Measurements from ENCODE around the gene PIK3R5. TPM values are rescaled to one million over a fixed set of nuclear protein-coding genes. Genes with fewer than 3 reads are reported as not detected.

The PIK3R5 gene
- total RNA-seq, 4 donors from 2014 or later: 1.6 to 12.0 (median 8.4) TPM

DNA sequence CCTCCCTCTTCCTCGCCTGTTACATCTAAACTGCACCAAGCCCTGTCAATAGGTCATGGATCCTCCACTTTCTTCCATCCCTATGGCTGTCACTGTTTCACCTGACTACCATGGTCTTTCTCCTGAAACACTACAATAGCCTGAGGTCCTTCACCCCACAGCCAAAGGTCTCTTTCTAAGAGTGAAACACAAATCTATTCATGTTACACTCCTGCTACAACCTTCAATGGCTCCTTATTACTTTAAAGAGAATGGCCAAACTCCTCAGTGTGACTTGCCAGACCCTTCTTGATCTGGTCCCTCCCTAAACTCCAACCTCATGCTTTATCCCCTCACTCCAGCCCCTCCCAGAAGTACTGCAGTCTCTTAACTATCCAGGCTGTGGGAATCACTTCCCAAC, 97.4 kb downstream of the PIK3R5 start:
- Histone ChIP-seq H3K27me3 (no peaks in the 10 kb centered on the region), H3K9me3 (no peaks in the 10 kb centered on the region), H3K36me3 (no peaks in the 10 kb centered on the region), H3K27ac (no peak overlapping the region), H3K4me3 (no peak overlapping the region), H3K4me1 (no peaks in the 10 kb centered on the region)
- DNase-seq: no peak
- intact Hi-C loops (cut with DNase I; ENCODE audit: low total_unique reads): no loop called here
- TF ChIP-seq, protein P1, sequence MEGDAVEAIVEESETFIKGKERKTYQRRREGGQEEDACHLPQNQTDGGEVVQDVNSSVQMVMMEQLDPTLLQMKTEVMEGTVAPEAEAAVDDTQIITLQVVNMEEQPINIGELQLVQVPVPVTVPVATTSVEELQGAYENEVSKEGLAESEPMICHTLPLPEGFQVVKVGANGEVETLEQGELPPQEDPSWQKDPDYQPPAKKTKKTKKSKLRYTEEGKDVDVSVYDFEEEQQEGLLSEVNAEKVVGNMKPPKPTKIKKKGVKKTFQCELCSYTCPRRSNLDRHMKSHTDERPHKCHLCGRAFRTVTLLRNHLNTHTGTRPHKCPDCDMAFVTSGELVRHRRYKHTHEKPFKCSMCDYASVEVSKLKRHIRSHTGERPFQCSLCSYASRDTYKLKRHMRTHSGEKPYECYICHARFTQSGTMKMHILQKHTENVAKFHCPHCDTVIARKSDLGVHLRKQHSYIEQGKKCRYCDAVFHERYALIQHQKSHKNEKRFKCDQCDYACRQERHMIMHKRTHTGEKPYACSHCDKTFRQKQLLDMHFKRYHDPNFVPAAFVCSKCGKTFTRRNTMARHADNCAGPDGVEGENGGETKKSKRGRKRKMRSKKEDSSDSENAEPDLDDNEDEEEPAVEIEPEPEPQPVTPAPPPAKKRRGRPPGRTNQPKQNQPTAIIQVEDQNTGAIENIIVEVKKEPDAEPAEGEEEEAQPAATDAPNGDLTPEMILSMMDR (IDR thresholded peaks at IDR 0.05): no peak
- TF ChIP-seq POLR2A (IDR thresholded peaks at IDR 0.05): no peak

DNA sequence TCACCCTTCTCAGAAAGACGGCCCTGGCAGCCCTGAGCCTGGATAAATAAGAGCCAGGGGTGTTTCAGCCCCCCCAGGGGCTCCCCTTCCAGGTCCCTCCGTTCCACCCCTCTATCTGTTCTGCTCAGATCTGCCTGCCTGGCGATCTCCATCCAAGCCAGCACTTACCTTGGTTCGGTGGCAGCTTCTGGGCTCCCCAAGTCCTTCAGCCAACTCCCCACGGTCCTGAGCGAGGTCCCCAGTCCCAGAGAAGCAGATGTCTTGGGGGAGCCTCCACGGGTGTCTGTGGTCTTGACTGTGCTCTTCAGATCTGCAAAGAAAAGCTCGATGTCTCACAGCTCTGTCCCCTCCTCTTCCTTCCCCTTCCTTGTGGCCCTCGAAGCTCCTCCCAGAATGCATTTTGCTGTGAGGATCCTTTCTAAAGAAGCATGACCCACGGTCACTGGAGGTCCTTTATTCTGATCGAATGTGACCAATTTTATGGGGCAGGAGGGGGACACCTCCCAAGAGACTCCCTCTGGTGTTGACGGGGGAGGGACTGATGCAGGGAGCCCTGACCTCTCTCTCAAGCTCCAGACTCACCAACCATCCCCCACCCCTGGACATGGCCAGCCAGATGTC, 98.0 kb downstream of the PIK3R5 start, which contains the start of gene PIK3R6:
Gene PIK3R6, minus strand, starts transcription at position 314 of the 621 bp plus-strand sequence. CDS start 17,880 bp downstream, outside the sequence.
- Histone ChIP-seq H3K36me3 (no peaks in the 10 kb centered on the region), H3K27ac (no peak within 1 kb of the TSS), H3K9me3 (no peaks in the 10 kb centered on the region), H3K27me3 (no peaks in the 10 kb centered on the region), H3K4me3 (no peak within 1 kb of the TSS), H3K4me1 (no peaks in the 10 kb centered on the region)
- no peak for TF ChIP-seq POLR2A (IDR thresholded peaks at IDR 0.05)
- TF ChIP-seq, protein P1 (IDR thresholded peaks at IDR 0.05): no peak
- intact Hi-C loops (cut with DNase I; ENCODE audit: low total_unique reads): no loop called here
- DNase-seq: no peak

DNA sequence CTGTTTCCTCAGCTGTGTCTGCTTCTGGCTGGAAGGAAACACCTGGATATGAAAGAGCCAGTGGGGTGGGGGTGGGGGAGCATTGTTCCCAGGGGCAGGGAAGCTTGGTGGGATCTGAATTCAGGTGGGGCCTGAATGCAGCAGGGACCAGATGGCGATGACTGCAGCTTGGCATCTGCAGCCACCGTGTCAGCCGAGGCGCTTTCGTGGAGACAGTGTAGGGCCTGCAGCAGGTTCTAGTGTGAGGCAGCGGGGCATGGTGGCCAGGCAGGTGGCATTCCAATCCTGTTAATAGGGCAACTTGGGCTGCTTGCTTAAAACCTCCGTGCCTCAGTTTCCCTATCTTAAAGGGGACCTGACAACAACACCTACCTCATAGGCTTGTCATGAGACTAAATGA, 99.7 kb downstream of the PIK3R5 start:
- no peaks in the 10 kb centered on the region for H3K27me3 ChIP-seq
- no peaks in the 10 kb centered on the region for H3K4me1 ChIP-seq
- no peak for DNase-seq
- H3K36me3 ChIP-seq: no peaks in the 10 kb centered on the region
- no peak overlapping the region for H3K4me3 ChIP-seq
- H3K27ac ChIP-seq: no peak overlapping the region
- no peaks in the 10 kb centered on the region for H3K9me3 ChIP-seq
- intact Hi-C loops (cut with DNase I; ENCODE audit: low total_unique reads): no loop called here
- TF ChIP-seq, protein P1 (IDR thresholded peaks at IDR 0.05): no peak
- TF ChIP-seq POLR2A (IDR thresholded peaks at IDR 0.05): no peak

DNA sequence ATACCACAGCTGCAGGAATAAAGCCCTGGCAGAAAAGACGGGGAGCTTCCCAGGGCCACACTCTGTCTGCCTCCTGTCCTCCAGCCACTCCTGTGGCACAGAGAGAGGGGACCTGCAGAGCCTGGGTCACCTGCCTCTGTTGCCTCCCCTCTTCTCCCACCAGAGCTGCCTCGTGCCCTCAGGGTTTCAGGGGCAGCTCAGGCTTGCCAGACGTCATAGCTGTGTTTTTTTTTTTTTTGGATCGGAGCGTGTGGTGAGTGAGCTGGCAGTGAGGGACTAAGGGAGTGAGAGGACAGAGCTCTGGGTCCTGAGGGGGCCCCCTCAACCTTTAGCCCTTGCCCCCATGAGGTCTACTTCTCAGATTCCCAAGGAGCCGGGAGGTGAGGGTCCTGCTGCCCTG, 100.1 kb downstream of the PIK3R5 start:
- H3K4me3 ChIP-seq: no peak overlapping the region
- H3K27me3 ChIP-seq: no peaks in the 10 kb centered on the region
- DNase-seq: no peak
- no peaks in the 10 kb centered on the region for H3K36me3 ChIP-seq
- intact Hi-C loops (cut with DNase I; ENCODE audit: low total_unique reads): no loop called here
- no peak for TF ChIP-seq POLR2A (IDR thresholded peaks at IDR 0.05)
- TF ChIP-seq, protein P1 (IDR thresholded peaks at IDR 0.05): no peak
- no peaks in the 10 kb centered on the region for H3K9me3 ChIP-seq
- H3K27ac ChIP-seq: no peak overlapping the region
- H3K4me1 ChIP-seq: no peaks in the 10 kb centered on the region

DNA sequence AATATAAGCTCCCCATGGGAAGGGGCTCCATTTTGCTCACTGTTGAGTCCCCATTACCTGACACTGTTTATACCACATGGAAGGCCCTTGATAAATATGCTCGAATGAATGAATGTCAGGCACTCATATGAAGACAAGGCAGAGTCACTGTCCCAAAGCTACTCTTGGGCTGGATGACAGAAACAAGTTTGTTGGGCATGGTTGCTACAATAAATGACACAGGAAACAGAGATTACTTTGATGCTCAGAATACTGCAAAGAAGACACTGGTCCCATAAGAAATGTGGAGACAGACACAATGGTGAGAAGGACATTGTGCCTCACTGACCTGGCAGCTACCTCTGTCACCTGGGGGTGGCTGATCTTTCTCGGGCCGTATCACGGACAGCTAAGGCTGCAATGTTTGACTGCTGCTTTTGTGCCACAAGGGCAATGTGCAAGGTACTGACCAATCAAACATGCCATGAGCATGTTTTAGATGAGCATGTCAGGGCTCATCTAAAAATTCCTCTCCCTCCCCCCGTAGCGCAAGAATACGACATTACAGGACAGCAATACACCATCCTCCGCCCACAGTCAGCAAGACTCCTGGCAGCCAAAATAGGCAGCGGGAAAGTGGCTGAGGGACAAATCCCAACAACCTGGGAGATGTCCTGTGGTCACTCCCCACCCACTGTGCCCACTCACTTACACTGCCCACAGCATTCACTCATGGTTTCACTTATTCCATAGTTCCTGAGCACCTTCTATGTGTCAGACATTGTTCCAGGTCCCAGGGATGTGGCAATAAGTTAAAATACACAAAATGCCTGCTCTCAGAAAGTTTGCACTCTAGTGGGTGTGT, 103.1 kb downstream of the PIK3R5 start:
- Histone ChIP-seq H3K36me3 (no peaks in the 10 kb centered on the region), H3K4me3 (no peak overlapping the region), H3K9me3 (no peaks in the 10 kb centered on the region), H3K4me1 (no peaks in the 10 kb centered on the region), H3K27ac (no peak overlapping the region), H3K27me3 (no peaks in the 10 kb centered on the region)
- TF ChIP-seq, protein P1 (IDR thresholded peaks at IDR 0.05): no peak
- TF ChIP-seq POLR2A (IDR thresholded peaks at IDR 0.05): no peak
- DNase-seq: no peak
- intact Hi-C loops (cut with DNase I; ENCODE audit: low total_unique reads): no loop called here
